IMR-90 (cell line): ENCODE results near the gene GPT2. TPM values are rescaled to one million over a fixed set of nuclear protein-coding genes. Genes with fewer than 3 reads are reported as not detected.

Experiments used
- ATAC-seq: fragments of 200-7000 bp; cut with Tn5 transposase; 2 replicates; pipeline ENCODE4 v1.9.1; 2020; ENCODE audit warnings: low read depth, mild to moderate bottlenecking, moderate library complexity
- BruUV-seq: library from RNA; stranded (reverse); fragments of 400-500 nt; replicated peaks from 2 replicates; lab custom pipeline; 2021; lab: Mats Ljungman, UMichigan
- CTCF ChIA-PET: fragments of 300-600 bp; formaldehyde crosslinking; extraction: SDS; loops from one replicate; lab custom pipeline; 2021; ENCODE audit warnings: antibody characterized with exemption; lab: Yijun Ruan, JAX
- POLR2A ChIA-PET: fragments of 300-600 bp; sonication (Branson Sonifier 250); formaldehyde crosslinking; loops from one replicate; lab custom pipeline; 2022; ENCODE audit warnings: antibody characterized with exemption; ENCODE audit not compliant: unreplicated experiment; lab: Charles Lee
- DNase-seq: peaks from one replicate; pipeline ENCODE4 v3.0.0; 2013
- H2AFZ ChIP-seq: replicated peaks from 2 replicates; pipeline ENCODE3; 2013; ENCODE audit warnings: low read length, mild to moderate bottlenecking; ENCODE audit not compliant: poor library complexity
- H2AK5ac ChIP-seq: 2 replicates; pipeline ENCODE4 v1.6.1; 2013; ENCODE audit warnings: low read depth, low read length, inconsistent platforms
- H2AK9ac ChIP-seq: replicated peaks from 2 replicates; pipeline ENCODE3; 2013; ENCODE audit warnings: mild to moderate bottlenecking, low read depth, low read length, moderate library complexity; ENCODE audit not compliant: poor library complexity
- H2BK120ac ChIP-seq: 2 replicates; pipeline ENCODE4 v1.6.1; 2013; ENCODE audit warnings: low read depth, low read length, inconsistent platforms
- H2BK15ac ChIP-seq: 3 replicates; pipeline ENCODE4 v1.6.1; 2013; ENCODE audit warnings: low read depth, low read length, inconsistent platforms
- H2BK20ac ChIP-seq: 2 replicates; pipeline ENCODE4 v1.6.1; 2013; ENCODE audit warnings: low read depth, mild to moderate bottlenecking, inconsistent platforms, low read length, moderate library complexity
- H2BK5ac ChIP-seq: 2 replicates; pipeline ENCODE4 v1.6.1; 2013; ENCODE audit warnings: mild to moderate bottlenecking, low read depth, low read length, inconsistent platforms; ENCODE audit not compliant: poor library complexity, severe bottlenecking
- H3K14ac ChIP-seq: replicated peaks from 2 replicates; pipeline ENCODE4 v1.6.1; 2013; ENCODE audit warnings: low read depth, low read length, inconsistent platforms
- H3K18ac ChIP-seq: 2 replicates; pipeline ENCODE4 v1.6.1; 2013; ENCODE audit warnings: low read depth, low read length, control low read depth
- H3K23ac ChIP-seq: 2 replicates; pipeline ENCODE4 v1.6.1; 2013; ENCODE audit warnings: low read depth, low read length, inconsistent platforms
- H3K27ac ChIP-seq: 2 replicates; pipeline ENCODE4 v1.5.1; 2013; ENCODE audit warnings: mild to moderate bottlenecking, control low read depth, low read length; ENCODE audit not compliant: insufficient read depth
- H3K27me3 ChIP-seq: 2 replicates; pipeline ENCODE4 v1.6.1; 2013; ENCODE audit warnings: low read length; ENCODE audit not compliant: control insufficient read depth, insufficient read depth
- H3K36me3 ChIP-seq: 2 replicates; pipeline ENCODE4 v1.6.1; 2013; ENCODE audit warnings: low read length, mixed read lengths; ENCODE audit not compliant: control insufficient read depth, insufficient read depth
- H3K4ac ChIP-seq: 2 replicates; pipeline ENCODE4 v1.6.1; 2013; ENCODE audit warnings: low read depth, low read length, inconsistent platforms
- H3K4me1 ChIP-seq: 2 replicates; pipeline ENCODE4 v1.6.1; 2013; ENCODE audit warnings: low read length, mixed read lengths; ENCODE audit not compliant: control insufficient read depth, insufficient read depth
- H3K4me2 ChIP-seq: 2 replicates; pipeline ENCODE4 v1.6.1; 2013; ENCODE audit warnings: low read depth, mild to moderate bottlenecking, control low read depth, low read length, moderate library complexity
- H3K4me3 ChIP-seq: 2 replicates; pipeline ENCODE4 v1.5.1; 2013; ENCODE audit warnings: low read depth, mild to moderate bottlenecking, control low read depth, low read length, moderate library complexity; ENCODE audit not compliant: insufficient read depth
- H3K56ac ChIP-seq: 2 replicates; pipeline ENCODE4 v1.6.1; 2013; ENCODE audit warnings: low read length, inconsistent platforms; ENCODE audit not compliant: insufficient read depth; ENCODE audit errors: extremely low read depth
- H3K79me1 ChIP-seq, 2 experiments: 2 replicates each; pipeline ENCODE4 v1.6.1; 2013; ENCODE audit warnings: low read length in 2 of 2, inconsistent platforms in 1 of 2, low read depth in 1 of 2
- H3K9ac ChIP-seq: 2 replicates; pipeline ENCODE4 v1.6.1; 2013; ENCODE audit warnings: low read depth, low read length, control low read depth
- H3K9me1 ChIP-seq: 2 replicates; pipeline ENCODE4 v1.6.1; 2013; ENCODE audit warnings: low read length, inconsistent platforms; ENCODE audit not compliant: insufficient read depth
- H3K9me3 ChIP-seq: 2 replicates; pipeline ENCODE4 v1.6.1; 2013; ENCODE audit warnings: low read length; ENCODE audit not compliant: control insufficient read depth, insufficient read depth
- H4K20me1 ChIP-seq: 2 replicates; pipeline ENCODE4 v1.6.1; 2013; ENCODE audit warnings: low read length, inconsistent platforms; ENCODE audit not compliant: insufficient read depth
- H4K5ac ChIP-seq: 2 replicates; pipeline ENCODE4 v1.6.1; 2013; ENCODE audit warnings: mild to moderate bottlenecking, low read depth, low read length, control low read depth
- H4K8ac ChIP-seq, 2 experiments: 2 replicates each; pipeline ENCODE4 v1.6.1; 2013; ENCODE audit warnings: low read depth in 2 of 2, low read length in 2 of 2, control low read depth in 1 of 2, inconsistent platforms in 1 of 2
- H4K91ac ChIP-seq: 2 replicates; pipeline ENCODE4 v1.6.1; 2013; ENCODE audit warnings: low read depth, low read length, inconsistent platforms; ENCODE audit not compliant: insufficient read depth
- ELK1 ChIP-seq: fragments of 150-350 bp; IDR thresholded peaks from 2 replicates; pipeline ENCODE4 v1.6.1; 2016; ENCODE audit warnings: low read depth, mild to moderate bottlenecking, low read length, moderate library complexity, borderline replicate concordance
- RAD21 ChIP-seq: IDR thresholded peaks from 2 replicates; pipeline ENCODE4 v1.6.1; 2012; ENCODE audit warnings: low read length, improper control_type of control experiment
- SMC3 ChIP-seq: fragments of 150-350 bp; IDR thresholded peaks from 2 replicates; pipeline ENCODE4 v1.6.1; 2016; ENCODE audit warnings: low read depth, mild to moderate bottlenecking, antibody characterized with exemption, low read length, moderate library complexity
- WGBS, 2 experiments: methylation state at CpG; one replicate each; pipeline versions ENCODE4 v1.1.5 to v1.1.7; 2013; ENCODE audit warnings: missing lambda C conversion rate in 2 of 2; ENCODE audit not compliant: insufficient read length in 1 of 2; ENCODE audit errors: extremely low coverage in 2 of 2; 5-methylcytosine and 5-hydroxymethylcytosine counted together
- dilution Hi-C: fragments of 300-500 bp; cut with HindIII; formaldehyde crosslinking; loops from one replicate; pipeline ENCODE4 v1.14.3; 2018; ENCODE audit warnings: low sequenced_read_pairs; ENCODE audit not compliant: unreplicated experiment
- in situ Hi-C: fragments of 300-500 bp; cut with MboI; formaldehyde crosslinking; loops from 3 replicates; pipeline ENCODE4 v1.14.3; 2019; ENCODE audit warnings: low sequenced_read_pairs, inconsistent platforms, mixed read lengths
- intact Hi-C: fragments of 100-400 bp; cut with micrococcal nuclease; formaldehyde crosslinking; loops from 2 replicates; pipeline ENCODE4 v1.10.0; 2022
- polyA plus RNA-seq, 3 experiments: library from polyadenylated mRNA; depleted of rRNA; stranded (reverse); fragments of >200 nt; gene quantifications; 2 replicates each; pipeline ENCODE4 v1.2.3, GENCODE V29; 2012; ENCODE audit warnings: low replicate concordance in 1 of 3
- total RNA-seq: library from RNA; depleted of rRNA; stranded (reverse); fragments of >200 nt; gene quantifications from 2 replicates; pipeline ENCODE4 v1.2.3, GENCODE V29; 2012

GPT2 gene
- total and polyA plus RNA-seq, 2 of the 4 experiments (the other 2 are of a cell fraction) = 26.4 to 31.5 TPM

GRCh38 chr16:46891910-46892309 is 7.7 kb downstream of the GPT2 start:
- H3K9ac ChIP-seq = no peak overlapping the region
- dilution Hi-C loops (no loop called here), intact Hi-C loops (no loop called here), in situ Hi-C loops (no loop called here)
- TF ChIP-seq ELK1 = no peak
- TF ChIP-seq SMC3 = no peak
- no peak for TF ChIP-seq RAD21
- no peak overlapping the region for H4K8ac ChIP-seq
- DNase-seq (no peak), ATAC-seq (no peak)
- H3K4me2 ChIP-seq = no peak overlapping the region
- peaks cover 30% of the 10 kb centered on the region for H3K9me1 ChIP-seq
- H4K5ac ChIP-seq = no peak overlapping the region
- H3K9me3 ChIP-seq = no peaks in the 10 kb centered on the region
- H4K20me1 ChIP-seq = peaks cover 54% of the 10 kb centered on the region
- no peak overlapping the region for H2BK15ac ChIP-seq
- H3K4me1 ChIP-seq = peaks cover 17% of the 10 kb centered on the region
- POLR2A ChIA-PET = no interaction called here
- no peaks in the 10 kb centered on the region for H3K27me3 ChIP-seq
- no peak overlapping the region for H2AK9ac ChIP-seq
- H3K36me3 ChIP-seq = peaks cover 11% of the 10 kb centered on the region; the same call in 1 of the 2 replicates
- no peak overlapping the region for H3K27ac ChIP-seq
- H2BK120ac ChIP-seq = no peak overlapping the region
- H3K23ac ChIP-seq = no peak overlapping the region
- H3K79me1 ChIP-seq = peaks cover 34 to 76% of the 10 kb centered on the region in 2 experiments
- BruUV-seq = no TSS peak
- H3K4me3 ChIP-seq = no peak overlapping the region
- no peak overlapping the region for H2BK20ac ChIP-seq
- no peak overlapping the region for H2AK5ac ChIP-seq
- H3K4ac ChIP-seq = no peak overlapping the region
- 100% methylated on average over 1 of the region's 1 CpG; no CpG with 5 or more reads in 1 of the 2 experiments for WGBS, 2 experiments
- CTCF ChIA-PET = interaction anchor here (1.0 kb wide), 1 partner anchor 14 kb away, joined by 3 read pairs; no protein-coding TSS in a partner anchor
- no peak overlapping the region for H3K14ac ChIP-seq
- H2BK5ac ChIP-seq = no peak overlapping the region
- H3K56ac ChIP-seq = no peak overlapping the region
- H4K91ac ChIP-seq = no peak overlapping the region
- no peak overlapping the region for H3K18ac ChIP-seq
- H2AFZ ChIP-seq = no peak overlapping the region
